GM18907 (cell line): ENCODE data around the gene SLFN12.
A peak's percentile ranks its signal among the peaks of the same experiment; 100 is the strongest.
"Not testable (repeated sequence)": the region's sequence is repeated elsewhere in the genome, so short reads cannot be mapped to it uniquely, and the experiment has no call there.

Experiments
- ATAC-seq: cut with Tn5 transposase; IDR thresholded peaks from one replicate; pipeline ENCODE4 v1.9.1; 2021; ENCODE audit warnings: mild to moderate bottlenecking, moderate library complexity; ENCODE audit not compliant: unreplicated experiment

Gene SLFN12

DNA sequence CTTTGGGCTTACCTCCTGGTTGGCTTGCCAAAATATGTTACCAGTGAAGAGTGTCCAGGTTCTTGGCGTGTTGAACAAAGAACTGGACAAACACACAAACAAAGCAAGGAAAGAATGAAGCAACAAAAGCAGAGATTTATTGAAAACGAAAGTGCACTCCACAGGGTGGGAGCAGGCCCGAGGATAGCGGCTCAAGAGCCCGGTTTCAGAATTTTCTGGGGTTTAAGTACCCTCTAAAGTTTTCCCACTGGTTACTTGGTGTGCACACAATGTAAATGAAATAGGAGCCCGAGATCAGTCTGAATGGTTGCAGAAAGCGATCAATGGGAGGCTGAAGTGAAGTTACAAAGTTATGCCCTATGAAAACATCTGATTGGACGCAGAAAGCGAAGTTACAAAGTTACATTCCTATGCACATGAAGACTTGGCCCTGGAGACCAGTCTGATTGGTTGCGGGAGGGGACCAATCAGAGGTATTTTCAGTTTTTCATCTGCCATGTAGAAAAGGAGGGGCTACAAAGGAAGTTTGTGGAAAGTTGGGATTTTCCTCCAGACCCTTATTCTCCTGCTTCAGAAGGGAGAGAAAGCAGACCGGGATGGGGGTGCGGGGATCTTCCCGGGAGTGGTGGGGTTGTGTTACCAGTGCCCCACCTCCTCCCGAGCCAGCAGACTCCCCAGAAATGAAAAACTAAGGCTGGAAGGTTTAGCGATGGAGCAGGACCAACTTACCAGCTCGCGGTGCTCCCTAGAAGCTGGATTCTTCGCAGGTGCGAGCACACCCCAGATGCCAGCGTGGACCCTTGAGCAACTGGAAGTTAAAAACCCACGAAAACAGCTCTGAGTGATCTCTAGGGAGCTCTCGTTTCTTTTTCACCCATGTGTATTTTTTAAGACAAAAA, at the start of gene SLFN12:
TSS of gene SLFN12 (minus strand) at position 325 of the 899 bp plus-strand sequence. CDS start 9,472 bp downstream, outside the sequence.
- peak; percentile 79 for ATAC-seq

DNA sequence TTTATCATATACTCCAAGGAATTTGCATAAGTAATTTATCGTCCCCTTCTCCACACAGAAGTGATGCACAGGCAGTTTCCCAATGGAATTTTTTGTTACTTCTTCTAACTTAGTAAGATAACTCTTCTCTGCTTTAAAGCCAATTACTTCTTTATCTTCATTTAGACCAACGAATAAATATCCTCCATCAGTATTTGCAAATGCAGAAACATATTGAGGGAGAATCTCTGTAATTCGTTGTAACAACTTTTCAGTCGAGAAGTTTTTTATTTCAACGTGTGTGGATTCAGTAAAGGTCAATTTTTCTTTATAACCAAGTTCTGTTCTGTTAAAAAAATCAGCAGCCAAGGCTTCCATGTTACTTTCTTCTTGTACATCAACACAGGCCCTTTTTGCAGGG, 47.0 kb upstream of the SLFN12 start:
- no peak for ATAC-seq

DNA sequence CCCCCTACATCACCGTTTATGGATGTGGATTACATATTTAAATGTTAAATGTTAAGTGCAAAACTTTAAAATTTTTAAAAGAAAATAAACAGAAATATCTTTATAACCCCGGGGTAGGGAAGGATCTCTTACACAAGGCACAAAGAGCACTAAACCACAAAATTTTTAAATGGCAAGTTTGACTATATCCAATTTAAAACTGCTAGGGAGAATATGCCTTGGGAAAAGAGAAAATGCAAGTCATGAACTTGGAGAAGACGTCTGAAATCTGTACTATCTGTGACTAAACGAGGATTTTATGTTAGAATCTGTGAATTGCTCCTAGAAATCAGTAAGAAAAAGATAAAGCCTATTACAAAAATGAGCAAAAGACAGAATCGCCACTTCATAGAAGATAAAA, 44.9 kb upstream of the SLFN12 start:
- ATAC-seq: no peak

DNA sequence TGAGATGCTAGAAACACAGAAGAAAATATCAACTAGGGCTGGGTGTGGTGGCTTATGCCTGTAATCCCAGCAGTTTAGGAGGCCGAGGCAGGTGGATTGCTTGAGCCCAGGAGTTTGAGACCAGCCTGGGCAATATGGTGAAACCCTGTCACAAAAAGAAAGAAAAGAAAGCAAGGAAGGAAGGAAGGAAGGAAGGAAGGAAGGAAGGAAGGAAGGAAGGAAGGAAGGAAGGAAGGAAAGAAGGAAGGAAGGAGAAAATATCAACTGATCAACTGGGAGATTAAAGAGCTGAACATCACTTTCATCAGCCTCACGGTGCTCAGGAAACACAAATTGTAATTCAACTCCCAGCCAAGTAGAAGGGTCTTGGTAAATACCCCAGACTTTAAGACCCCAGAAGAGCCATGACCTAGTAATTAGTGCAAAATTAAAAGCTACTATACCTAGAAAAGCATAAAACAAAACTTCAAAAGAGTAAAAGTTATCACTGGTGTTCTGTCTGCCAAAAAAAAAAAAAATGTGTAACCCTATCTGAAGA, 44.1 kb upstream of the SLFN12 start:
- no peak for ATAC-seq

DNA sequence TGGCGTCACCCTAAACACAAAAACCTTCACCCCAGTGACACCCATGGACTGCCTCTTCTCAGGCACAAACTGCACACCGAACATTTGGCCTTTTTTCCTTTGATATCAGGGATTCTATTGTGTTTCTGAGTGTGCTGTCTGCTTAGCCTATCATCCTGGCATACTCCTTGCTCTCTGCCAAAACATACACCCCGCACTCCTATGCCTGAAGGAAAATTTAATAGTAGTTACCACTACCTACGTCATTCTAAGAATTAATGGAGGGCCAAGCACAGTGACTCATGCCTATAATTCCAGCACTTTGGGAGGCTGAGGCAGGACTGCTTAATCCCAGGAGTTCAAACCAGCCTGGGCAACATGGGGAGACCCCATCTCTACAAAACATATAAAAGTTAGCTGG, 36.2 kb upstream of the SLFN12 start:
- ATAC-seq: no peak

DNA sequence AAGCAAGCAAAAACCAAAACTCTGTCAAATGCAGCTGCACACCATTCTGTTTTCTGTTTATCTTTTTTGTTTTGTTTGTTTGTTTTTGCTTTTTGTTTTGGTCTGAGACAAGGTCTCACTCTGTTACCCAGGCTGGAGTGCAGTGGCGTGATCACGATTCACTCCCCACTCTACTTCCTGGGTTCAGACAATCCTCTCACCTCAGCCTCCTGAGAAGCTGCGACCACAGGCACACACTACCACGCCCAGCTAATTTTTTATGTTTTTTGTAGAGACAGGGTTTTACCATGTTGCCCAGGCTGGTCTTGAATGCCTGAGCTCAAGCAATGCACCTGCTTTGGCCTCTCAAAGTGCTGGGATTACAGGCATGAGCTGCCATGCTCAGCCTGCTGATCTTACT, 35.5 kb upstream of the SLFN12 start:
- ATAC-seq: no peak

DNA sequence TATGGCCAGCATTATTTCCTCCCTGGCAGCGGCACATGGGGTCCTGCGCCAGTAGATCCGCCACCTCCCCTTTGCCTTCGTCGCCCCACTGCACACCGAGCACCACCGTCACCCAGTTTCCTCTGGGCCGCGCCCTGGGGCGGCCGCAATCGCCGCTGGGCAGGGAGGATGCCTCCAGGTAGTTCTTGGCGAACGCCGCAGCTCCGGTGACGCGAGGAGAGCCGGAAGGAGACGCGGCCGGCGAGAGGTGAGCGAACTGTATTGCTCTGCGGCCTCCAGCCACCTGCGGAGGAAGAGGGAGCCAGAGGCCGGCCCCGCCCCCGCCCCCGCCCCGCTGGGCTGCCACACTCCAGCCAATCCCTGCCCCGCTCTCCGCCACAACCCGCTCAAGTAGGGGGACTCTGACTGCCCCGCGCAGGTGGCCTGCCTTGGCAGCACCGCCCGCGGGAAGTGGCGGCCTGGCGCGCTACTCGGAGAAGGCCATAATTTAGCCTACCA, 28.1 kb upstream of the SLFN12 start:
- ATAC-seq: peak; percentile 92

DNA sequence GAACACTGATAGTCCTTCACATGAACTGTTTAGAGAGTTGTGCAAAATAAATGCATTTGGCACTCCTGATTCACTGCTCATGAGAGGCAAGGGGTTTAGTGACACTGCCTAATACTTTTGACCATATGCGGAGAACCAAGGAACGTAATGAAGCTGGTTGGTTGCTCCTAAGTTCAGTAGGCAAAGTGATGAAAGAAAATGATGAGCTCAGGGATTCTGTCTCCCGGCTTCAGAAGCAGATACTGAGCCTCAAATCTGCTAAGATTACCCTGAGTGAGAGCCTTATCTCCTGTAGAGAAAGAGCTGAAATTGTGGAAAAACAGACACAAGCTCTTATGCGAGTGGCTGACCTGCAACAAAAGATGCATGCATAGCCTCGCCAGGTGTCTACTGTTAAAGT, 21.7 kb upstream of the SLFN12 start:
- ATAC-seq: not testable (repeated sequence)

DNA sequence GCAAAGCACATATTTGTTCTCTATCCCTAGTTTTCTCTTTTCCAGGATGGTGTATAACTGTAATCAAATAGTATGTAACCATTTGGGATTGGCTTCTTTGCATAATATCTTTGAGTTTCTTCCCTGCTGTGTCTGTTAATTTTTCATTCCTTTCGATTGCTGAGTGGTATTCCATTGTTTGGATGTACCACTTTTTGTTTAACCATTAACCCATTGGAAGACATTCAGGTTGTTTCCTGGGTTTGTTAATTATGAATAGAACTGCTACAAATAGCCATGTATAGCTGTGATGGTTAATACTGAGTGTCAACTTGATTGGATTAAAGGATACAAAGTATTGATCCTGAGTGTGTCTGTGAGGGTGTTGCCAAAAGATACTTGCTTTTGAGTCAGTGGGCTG, 20.9 kb upstream of the SLFN12 start:
- no peak for ATAC-seq

DNA sequence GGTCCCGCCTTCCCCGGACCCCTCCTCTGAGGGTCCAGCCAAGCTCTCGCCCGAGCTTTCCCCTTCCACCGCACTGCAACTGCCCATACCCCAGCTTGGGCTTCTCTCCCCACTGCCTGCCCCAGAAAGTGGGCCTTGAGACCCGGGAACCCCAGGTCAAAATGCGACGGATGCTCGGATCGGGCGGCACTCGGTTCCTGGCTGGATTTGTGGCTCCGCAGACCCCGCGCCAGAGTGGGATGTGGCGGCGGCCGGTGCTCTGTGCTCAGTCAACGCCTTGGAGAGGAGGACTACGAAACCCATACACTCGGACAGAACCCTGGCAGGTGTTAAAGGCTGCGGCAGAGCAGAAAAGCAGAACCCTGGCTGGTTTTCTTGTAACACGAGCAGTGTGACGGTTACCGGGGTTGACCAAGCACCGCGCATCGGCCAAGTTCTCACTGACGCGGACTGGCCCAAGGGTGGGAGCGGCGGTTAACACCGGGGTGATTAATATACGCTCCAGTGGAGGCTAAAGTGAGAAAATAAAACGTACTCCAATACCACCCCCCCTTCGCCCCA, 17.2 kb upstream of the SLFN12 start:
- ATAC-seq: peak; percentile 43

DNA sequence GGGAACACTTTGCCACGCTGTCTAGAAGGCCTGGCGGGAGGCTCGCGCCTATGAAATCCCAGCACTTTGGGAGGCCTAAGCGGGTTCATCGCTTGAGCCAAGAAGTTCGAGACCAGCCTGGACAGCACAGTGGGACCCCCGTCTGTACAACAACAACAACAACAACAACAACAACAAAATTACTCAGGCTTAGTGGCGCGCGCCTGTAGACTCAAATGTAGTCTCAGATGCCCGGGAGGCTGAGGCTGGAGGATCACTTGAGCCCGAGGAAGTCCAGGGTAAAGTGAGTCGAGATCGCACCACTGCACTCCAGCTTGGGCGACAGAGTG, 16.6 kb upstream of the SLFN12 start:
- no peak for ATAC-seq

DNA sequence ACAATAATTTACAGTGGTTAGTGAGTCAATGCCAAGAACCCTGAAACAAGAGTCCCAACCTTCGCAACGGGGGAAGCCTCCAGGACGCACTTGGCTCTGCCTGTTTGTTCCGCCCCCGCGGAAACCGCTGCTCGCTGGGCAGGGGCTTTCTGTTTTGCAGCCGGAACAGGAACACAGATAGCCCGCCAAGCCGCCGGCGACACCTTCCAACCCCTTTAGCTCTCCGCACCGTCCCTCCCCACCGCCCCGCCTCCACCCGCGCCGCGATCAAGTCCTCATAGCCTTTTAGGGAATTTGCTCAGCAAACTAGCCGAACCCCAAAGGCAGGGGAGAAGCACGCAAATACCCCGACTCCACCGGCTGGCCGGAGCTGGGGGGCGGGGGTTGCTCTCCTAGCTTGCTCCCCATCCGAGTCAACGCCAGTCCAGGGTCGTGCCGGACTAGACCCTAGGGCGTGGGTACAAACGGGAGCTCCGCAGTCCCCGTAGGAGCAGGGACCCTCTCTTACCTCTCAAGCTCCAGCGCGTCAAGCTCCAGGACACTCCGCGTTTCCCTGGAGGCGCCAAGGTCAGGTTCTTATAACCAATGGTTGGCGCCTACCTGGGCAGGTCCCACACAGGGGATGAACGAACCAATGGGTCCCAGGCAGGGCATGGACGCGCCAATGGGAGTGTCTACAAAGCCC, 16.1 kb upstream of the SLFN12 start, which contains the start of gene SLFN13:
TSS of gene SLFN13 (minus strand) at position 553 of the 685 bp plus-strand sequence. CDS start 3,086 bp downstream, outside the sequence.
- peak; percentile 77 for ATAC-seq

DNA sequence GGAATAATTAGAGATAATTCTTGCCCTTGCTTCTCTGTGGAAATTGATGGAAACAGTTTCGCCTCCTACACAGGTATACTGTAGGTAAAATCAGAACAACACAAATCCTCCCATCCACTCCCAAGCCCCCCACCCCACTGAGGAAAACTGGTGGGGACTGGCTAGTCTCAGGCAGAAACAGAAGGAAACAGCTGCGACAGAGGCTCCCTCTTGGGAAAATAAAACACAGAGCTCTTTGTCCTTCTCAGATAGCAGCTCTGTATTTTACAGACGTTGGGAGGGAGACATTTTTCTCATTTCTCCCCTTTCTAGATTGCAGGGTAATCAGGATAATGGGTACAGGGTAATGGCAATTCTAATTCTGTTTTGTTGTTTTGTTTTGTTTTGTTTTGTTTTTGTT, 15.2 kb upstream of the SLFN12 start:
- no peak for ATAC-seq

DNA sequence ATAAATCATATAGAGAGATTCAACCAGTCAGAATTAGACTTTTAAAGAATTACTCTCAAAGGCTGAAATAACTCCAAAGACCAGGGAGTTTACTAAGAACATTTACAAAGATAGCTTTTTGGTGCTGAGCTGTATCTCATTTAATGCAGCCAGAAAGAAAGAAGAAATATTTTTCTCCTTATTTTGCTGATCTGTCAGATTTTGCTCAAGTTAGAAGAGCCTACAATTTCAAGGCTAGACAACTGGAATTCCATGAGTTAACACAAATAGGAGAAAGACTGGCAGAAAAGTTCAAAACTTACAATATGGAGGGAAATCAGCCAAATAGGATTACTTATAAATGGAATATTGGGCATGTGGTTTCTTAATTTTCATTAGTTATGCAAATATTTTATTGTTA, 6.1 kb upstream of the SLFN12 start:
- no peak for ATAC-seq

DNA sequence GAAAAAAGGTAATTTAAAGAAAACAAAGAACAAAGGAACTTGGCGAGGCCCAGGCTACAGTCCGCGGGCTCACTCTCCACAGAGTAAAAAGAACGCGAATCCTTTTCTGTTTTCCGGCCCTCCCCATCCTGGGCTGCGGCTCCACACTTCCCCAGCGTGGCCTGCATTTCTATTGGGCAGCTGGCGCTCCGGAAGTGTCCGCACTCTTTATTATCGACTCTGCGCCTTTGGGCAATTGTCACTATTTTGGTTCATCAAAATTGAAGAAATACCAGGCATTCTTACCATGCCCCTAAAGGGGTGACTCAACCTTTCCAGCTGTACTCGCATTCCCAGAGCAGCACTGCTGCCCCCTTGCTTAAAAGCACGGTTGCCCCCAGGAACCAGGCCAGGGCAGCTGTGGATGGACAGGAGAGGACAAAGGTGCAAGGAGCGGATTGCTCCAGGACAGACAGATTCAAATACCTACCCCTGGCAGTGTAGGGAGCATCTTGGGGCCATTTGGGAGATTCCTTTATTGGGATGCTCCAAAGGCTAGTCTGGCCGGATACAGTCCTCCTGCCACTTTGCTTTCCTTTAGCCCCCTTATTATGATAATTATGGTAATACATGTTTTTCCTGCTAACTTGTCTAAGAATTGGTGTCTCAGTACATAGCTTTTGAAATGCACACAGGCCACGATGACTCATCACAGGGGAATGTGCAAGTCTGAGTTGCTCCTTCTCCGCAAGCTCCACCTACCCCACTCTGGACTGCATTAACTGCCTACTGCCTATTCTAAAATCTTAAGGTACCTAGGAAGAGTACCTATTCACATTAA, 985 bp upstream of the SLFN12 start:
- ATAC-seq: peak; percentile 40

DNA sequence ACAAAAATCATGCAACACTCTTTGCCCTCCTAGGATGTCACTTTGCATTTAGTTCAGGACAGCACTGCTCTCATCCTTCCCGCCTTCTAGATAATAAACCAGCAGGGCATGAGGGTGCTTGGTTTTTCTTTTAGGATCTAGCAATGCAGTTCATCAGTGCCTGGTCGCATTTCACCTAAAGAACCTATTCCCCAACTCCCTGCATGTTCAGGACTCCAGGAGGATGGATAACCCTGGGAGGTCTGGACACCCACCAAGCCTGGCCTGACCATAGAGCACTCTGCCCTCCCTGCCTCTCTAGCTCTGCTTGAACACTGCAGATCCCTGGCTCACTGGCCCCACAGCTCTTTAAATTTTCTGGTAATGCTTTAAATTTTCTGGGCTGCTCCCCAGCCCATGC, 2.6 kb downstream of the SLFN12 start:
- ATAC-seq: no peak

DNA sequence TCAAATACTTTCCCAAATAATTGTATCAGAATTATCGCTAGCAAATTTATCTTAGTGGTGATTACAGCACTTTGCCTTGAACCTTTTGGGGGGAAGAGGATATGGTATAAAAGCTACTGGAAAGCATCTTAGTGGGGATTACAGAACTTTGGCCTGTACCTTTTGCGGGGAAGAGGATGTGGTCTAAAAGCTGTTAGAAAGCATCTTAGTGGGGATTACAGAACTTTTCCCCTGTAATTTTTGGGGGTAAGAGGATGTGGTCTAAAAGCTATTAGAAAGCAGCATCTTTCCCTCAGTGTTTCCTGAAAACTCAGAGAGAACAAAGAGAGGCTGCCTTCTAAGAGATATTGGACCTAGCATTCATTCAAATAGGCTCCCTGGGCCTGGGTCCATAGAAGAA, 4.1 kb downstream of the SLFN12 start:
- no peak for ATAC-seq

DNA sequence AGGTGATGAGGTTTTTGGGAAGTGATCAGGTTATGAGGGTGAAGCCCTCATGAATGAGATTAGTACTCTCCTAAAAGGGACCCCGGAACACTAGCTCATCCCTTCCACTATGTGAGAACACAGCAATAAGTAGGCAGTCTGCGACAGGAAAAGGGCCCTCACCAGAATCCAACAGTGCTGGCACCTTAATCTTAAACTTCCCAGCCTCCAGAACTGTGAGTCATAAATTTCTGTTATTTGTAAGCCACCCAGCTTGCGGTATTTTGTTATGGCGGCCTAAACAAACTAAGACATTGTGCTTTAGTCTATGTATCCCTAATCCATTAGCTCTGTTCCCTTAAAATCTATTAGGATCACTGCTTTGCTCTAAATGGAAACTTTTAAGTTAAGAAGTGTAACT, 8.5 kb downstream of the SLFN12 start:
- no peak for ATAC-seq

DNA sequence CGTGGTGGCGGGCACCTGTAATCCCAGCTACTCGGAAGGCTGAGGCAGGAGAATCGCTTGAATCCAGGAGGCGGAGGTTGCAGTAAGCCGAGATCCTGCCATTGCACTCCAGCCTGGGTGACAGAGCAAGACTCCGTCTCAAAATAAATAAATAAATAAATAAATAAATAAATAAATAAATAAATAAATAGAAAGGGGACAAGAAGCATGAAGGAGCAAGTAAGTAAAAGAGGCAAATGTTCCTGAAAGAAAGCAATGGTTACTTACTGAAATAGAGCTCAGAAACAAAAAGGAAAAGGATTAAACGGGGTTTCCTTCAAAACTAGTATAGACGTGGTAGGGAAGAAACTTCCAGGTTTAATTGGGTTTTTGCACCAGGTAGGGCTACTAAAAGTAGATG, 11.2 kb downstream of the SLFN12 start:
- ATAC-seq: not testable (repeated sequence)

DNA sequence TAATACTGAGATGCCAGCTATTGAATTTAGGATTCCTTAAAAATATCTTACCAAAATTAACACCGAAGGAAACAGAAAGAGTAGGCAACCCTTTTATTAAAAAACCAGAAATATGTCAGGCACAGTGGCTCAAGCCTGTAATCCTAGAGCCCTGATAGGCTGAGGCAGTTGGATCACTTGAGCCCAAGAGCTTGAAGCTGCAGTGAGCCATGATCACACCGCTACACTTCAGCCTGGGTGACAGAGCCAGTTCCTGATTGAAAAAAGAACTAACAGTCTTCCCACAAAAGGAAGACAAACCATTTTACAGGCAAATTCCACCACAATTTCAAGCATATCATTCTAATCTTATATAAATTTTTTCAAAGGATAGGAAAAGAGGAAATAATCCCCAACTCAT, 15.6 kb downstream of the SLFN12 start:
- ATAC-seq: no peak

DNA sequence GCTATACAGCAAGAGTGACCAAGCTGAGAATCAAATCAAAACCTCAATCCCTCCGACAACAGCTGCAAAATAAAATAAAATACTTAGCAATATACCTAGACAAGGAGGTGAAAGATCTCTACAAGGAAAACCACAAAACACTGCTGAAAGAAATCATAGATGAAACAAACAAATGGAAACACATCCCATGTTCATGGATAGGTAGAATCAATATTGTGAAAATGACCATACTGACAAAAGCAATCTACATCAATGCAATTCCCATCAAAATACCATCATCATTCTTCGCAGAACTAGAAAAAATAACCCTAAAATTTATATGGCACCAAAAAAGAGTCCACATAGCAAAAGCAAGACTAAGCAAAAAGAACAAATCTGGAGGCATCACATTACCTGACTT, 17.6 kb downstream of the SLFN12 start:
- ATAC-seq: not testable (repeated sequence)
